SK-N-SH (cell line): ENCODE measurements around the gene PYGB. TPM values are rescaled to one million over a fixed set of nuclear protein-coding genes. Genes with fewer than 3 reads are reported as not detected.

Experiments
- CTCF ChIA-PET: fragments of 300-600, 350-600 bp; formaldehyde crosslinking; extraction: SDS; loops from one replicate; lab custom pipeline; 2021; lab: Yijun Ruan, JAX
- POLR2A ChIA-PET: fragments of 350-600 bp; sonication (Branson Sonifier 250); formaldehyde crosslinking; extraction: SDS; loops from one replicate; lab custom pipeline; 2020; ENCODE audit warnings: antibody characterized with exemption, inconsistent platforms; lab: Yijun Ruan, JAX
- DNase-seq: peaks from one replicate; pipeline ENCODE4 v3.0.0; 2012
- H2AFZ ChIP-seq: fragments of 200-600 bp; sonication (generic); 2 replicates; pipeline ENCODE4 v1.8.1; 2016; ENCODE audit warnings: antibody characterized with exemption, mild to moderate bottlenecking, low read depth
- H3F3A ChIP-seq: fragments of 200-600 bp; sonication (generic); replicated peaks from 2 replicates; pipeline ENCODE3; 2016; ENCODE audit warnings: antibody characterized with exemption, mild to moderate bottlenecking; ENCODE audit not compliant: insufficient read depth
- H3K27ac ChIP-seq, 2 experiments: fragments of 200-500 bp in 1 of 2; fragments of 200-600 bp in 1 of 2; sonication (Bioruptor generic) in 1 of 2; sonication (generic), shearing (Covaris generic) in 1 of 2; 2 replicates each; pipeline versions ENCODE4 v1.5.1 to v1.6.1; 2014 to 2016; ENCODE audit warnings: low read depth in 2 of 2, inconsistent platforms in 1 of 2, low read length in 1 of 2, mild to moderate bottlenecking in 1 of 2, mixed read lengths in 1 of 2
- H3K27me3 ChIP-seq: fragments of 200-600 bp; sonication (generic), shearing (Covaris generic); 2 replicates; pipeline ENCODE4 v1.6.1; 2016; ENCODE audit warnings: mixed run types; ENCODE audit not compliant: insufficient read depth
- H3K36me3 ChIP-seq, 2 experiments: fragments of 200-500 bp in 1 of 2; fragments of 200-600 bp in 1 of 2; sonication (Bioruptor generic) in 1 of 2; sonication (generic) in 1 of 2; replicated peaks in 1 of 2; 2 replicates each; pipeline versions ENCODE3 to v1.5.1; 2014 to 2016; ENCODE audit warnings: low read length in 1 of 2, mild to moderate bottlenecking in 1 of 2; ENCODE audit not compliant: insufficient read depth in 2 of 2, control insufficient read depth in 1 of 2
- H3K4me1 ChIP-seq, 2 experiments: fragments of 200-500 bp in 1 of 2; fragments of 200-600 bp in 1 of 2; sonication (Bioruptor generic) in 1 of 2; sonication (generic), shearing (Covaris generic) in 1 of 2; 2 replicates each; pipeline versions ENCODE4 v1.5.1 to v1.6.1; 2014 to 2016; ENCODE audit warnings: low read depth in 1 of 2, low read length in 1 of 2, mixed run types in 1 of 2; ENCODE audit not compliant: insufficient read depth in 2 of 2, control insufficient read depth in 1 of 2
- H3K4me2 ChIP-seq: fragments of 200-600 bp; sonication (generic), shearing (Covaris generic); 2 replicates; pipeline ENCODE4 v1.6.1; 2017; ENCODE audit warnings: mixed run types
- H3K4me3 ChIP-seq, 2 experiments: fragments of 200-500 bp in 1 of 2; fragments of 200-600 bp in 1 of 2; sonication (Bioruptor generic) in 1 of 2; sonication (generic), shearing (Covaris generic) in 1 of 2; 2 replicates each; pipeline versions ENCODE4 v1.5.1 to v1.8.1; 2014 to 2016; ENCODE audit warnings: low read depth in 2 of 2, inconsistent platforms in 1 of 2, low read length in 1 of 2, mild to moderate bottlenecking in 1 of 2, mixed read lengths in 1 of 2, moderate library complexity in 1 of 2
- H3K79me2 ChIP-seq: fragments of 200-600 bp; sonication (generic); 2 replicates; pipeline ENCODE4 v1.8.1; 2017; ENCODE audit warnings: mild to moderate bottlenecking; ENCODE audit not compliant: insufficient read depth
- H3K9ac ChIP-seq: fragments of 200-600 bp; sonication (generic); 2 replicates; pipeline ENCODE4 v1.6.1; 2017; ENCODE audit warnings: mixed run types
- H3K9me2 ChIP-seq: fragments of 200-600 bp; sonication (generic); 2 replicates; pipeline ENCODE4 v1.6.1; 2017; ENCODE audit warnings: mixed run types
- H3K9me3 ChIP-seq: fragments of 200-600 bp; sonication (generic); 2 replicates; pipeline ENCODE4 v1.6.1; 2017; ENCODE audit warnings: mixed run types, mild to moderate bottlenecking, moderate library complexity
- H4K20me1 ChIP-seq: fragments of 200-600 bp; sonication (generic); 2 replicates; pipeline ENCODE4 v1.6.1; 2017; ENCODE audit warnings: mild to moderate bottlenecking, mixed run types; ENCODE audit not compliant: insufficient read depth
- CHD2 ChIP-seq: fragments of 150-350 bp; IDR thresholded peaks from 2 replicates; pipeline ENCODE4 v1.6.1; 2018; ENCODE audit warnings: low read length; ENCODE audit not compliant: partially characterized antibody
- EP300 ChIP-seq, 2 experiments: IDR thresholded peaks; 2 replicates each; pipeline versions ENCODE4 v1.4.0 to v1.6.1; 2012; ENCODE audit warnings: borderline replicate concordance in 1 of 2, low read depth in 1 of 2, low read length in 1 of 2
- FOSL2 ChIP-seq: IDR thresholded peaks from 2 replicates; pipeline ENCODE4 v1.4.0; 2012; ENCODE audit warnings: low read depth, mild to moderate bottlenecking, moderate library complexity, borderline replicate concordance
- FOXJ3 ChIP-seq: sonication (generic); formaldehyde crosslinking; IDR thresholded peaks from 2 replicates; pipeline ENCODE4 v1.5.1; 2020; ENCODE audit warnings: mild to moderate bottlenecking, missing genetic modification reagents
- FOXM1 ChIP-seq: IDR thresholded peaks from 2 replicates; pipeline ENCODE4 v1.4.0; 2012; ENCODE audit warnings: low read depth, mild to moderate bottlenecking
- GATA2 ChIP-seq: sonication (generic); formaldehyde crosslinking; IDR thresholded peaks from 2 replicates; pipeline ENCODE4 v1.5.0; 2020; ENCODE audit warnings: mild to moderate bottlenecking, missing genetic modification reagents
- JUND ChIP-seq: IDR thresholded peaks from 2 replicates; pipeline ENCODE4 v1.4.0; 2012
- MXI1 ChIP-seq: IDR thresholded peaks from 2 replicates; pipeline ENCODE4 v1.6.1; 2012; ENCODE audit warnings: mild to moderate bottlenecking, low read depth, low read length, improper control_type of control experiment
- NRF1 ChIP-seq: IDR thresholded peaks from 2 replicates; pipeline ENCODE4 v1.6.1; 2012; ENCODE audit warnings: low read depth, mild to moderate bottlenecking, low read length
- RCOR1 ChIP-seq: fragments of 150-350 bp; IDR thresholded peaks from 2 replicates; pipeline ENCODE4 v1.6.1; 2017; ENCODE audit warnings: antibody characterized with exemption, low read length
- REST ChIP-seq: IDR thresholded peaks from 2 replicates; pipeline ENCODE4 v1.6.1; 2012; ENCODE audit warnings: mild to moderate bottlenecking, low read depth, low read length, moderate library complexity
- RXRA ChIP-seq: IDR thresholded peaks from 2 replicates; pipeline ENCODE4 v1.4.0; 2012; ENCODE audit warnings: low read depth, mild to moderate bottlenecking, borderline replicate concordance
- SIN3A ChIP-seq: IDR thresholded peaks from 2 replicates; pipeline ENCODE4 v1.6.1; 2012; ENCODE audit warnings: low read depth, mild to moderate bottlenecking, low read length, moderate library complexity, borderline replicate concordance
- TAF1 ChIP-seq: IDR thresholded peaks from 2 replicates; pipeline ENCODE4 v1.6.1; 2012; ENCODE audit warnings: low read depth, mild to moderate bottlenecking, low read length, moderate library complexity, borderline replicate concordance
- TEAD4 ChIP-seq: IDR thresholded peaks from 2 replicates; pipeline ENCODE4 v1.4.0; 2012; ENCODE audit warnings: mild to moderate bottlenecking, borderline replicate concordance; ENCODE audit not compliant: insufficient read depth
- YY1 ChIP-seq: IDR thresholded peaks from 2 replicates; pipeline ENCODE4 v1.4.0; 2012; ENCODE audit warnings: low read depth, mild to moderate bottlenecking
- whole genome bisulfite sequencing: methylation state at CpG from one replicate; pipeline ENCODE4 v1.1.6; 2017; ENCODE audit warnings: low lambda C conversion rate; 5-methylcytosine and 5-hydroxymethylcytosine counted together
- polyA plus RNA-seq, 3 experiments: library from polyadenylated mRNA; depleted of rRNA; stranded (reverse); fragments of >200 nt; gene quantifications; 2 replicates each; pipeline ENCODE4 v1.2.3, GENCODE V29; 2012
- TF ChIP-seq, protein P1 (sequence below): IDR thresholded peaks from 2 replicates; pipeline ENCODE4 v1.4.0; 2012; ENCODE audit warnings: low read depth
- TF ChIP-seq, protein P2 (sequence below): fragments of 200-600 bp; sonication (generic); IDR thresholded peaks from 2 replicates; pipeline ENCODE4 v1.6.1; 2017; ENCODE audit warnings: antibody characterized with exemption, mild to moderate bottlenecking, moderate library complexity

Gene PYGB
- polyA plus RNA-seq, 1 of the 3 experiments (the other 2 are of a cell fraction), result 35.8 TPM

DNA sequence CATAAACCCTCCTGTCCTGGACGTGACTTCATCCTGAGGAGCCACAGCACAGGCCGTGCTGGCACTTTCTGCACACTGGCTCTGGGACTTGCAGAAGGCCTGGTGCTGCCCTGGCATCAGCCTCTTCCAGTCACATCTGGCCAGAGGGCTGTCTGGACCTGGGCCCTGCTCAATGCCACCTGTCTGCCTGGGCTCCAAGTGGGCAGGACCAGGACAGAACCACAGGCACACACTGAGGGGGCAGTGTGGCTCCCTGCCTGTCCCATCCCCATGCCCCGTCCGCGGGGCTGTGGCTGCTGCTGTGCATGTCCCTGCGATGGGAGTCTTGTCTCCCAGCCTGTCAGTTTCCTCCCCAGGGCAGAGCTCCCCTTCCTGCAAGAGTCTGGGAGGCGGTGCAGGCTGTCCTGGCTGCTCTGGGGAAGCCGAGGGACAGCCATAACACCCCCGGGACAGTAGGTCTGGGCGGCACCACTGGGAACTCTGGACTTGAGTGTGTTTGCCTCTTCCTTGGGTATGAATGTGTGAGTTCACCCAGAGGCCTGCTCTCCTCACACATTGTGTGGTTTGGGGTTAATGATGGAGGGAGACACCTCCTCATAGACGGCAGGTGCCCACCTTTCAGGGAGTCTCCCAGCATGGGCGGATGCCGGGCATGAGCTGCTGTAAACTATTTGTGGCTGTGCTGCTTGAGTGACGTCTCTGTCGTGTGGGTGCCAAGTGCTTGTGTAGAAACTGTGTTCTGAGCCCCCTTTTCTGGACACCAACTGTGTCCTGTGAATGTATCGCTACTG is 22.0 kb upstream of the PYGB start:
- Histone ChIP-seq H3K4me2 (no peak overlapping the region), H3K27ac (peak overlapping the region in 1 of 2 experiments; percentile 77; a peak in 2 of 4 replicates), H3K9me2 (no peaks in the 10 kb centered on the region), H3K27me3 (no peaks in the 10 kb centered on the region), H4K20me1 (no peaks in the 10 kb centered on the region), H2AFZ (no peak overlapping the region), H3K79me2 (no peaks in the 10 kb centered on the region), H3K9me3 (no peaks in the 10 kb centered on the region), H3K4me1 (peaks cover 20 to 35% of the 10 kb centered on the region in 2 experiments; a peak in 3 of 4 replicates), H3K4me3 (no peak overlapping the region), H3K36me3 (peaks cover 0 to 5% of the 10 kb centered on the region in 2 experiments), H3F3A (peaks cover 21% of the 10 kb centered on the region), H3K9ac (no peak overlapping the region)
- peak; percentile 47 for DNase-seq
- CTCF ChIA-PET, result no interaction called here
- TF ChIP-seq MXI1 (no peak), EP300 (IDR thresholded peaks at IDR 0.05; ENCODE audit: borderline replicate concordance in 1 of 2, low read depth in 1 of 2, low read length in 1 of 2) (no peak)
- POLR2A ChIA-PET, result interaction anchor here (1.0 kb wide), 1 partner anchor 15 kb away, joined by 3 read pairs; no protein-coding TSS in a partner anchor
- 91% methylated on average over 10 of the region's 16 CpGs for WGBS

DNA sequence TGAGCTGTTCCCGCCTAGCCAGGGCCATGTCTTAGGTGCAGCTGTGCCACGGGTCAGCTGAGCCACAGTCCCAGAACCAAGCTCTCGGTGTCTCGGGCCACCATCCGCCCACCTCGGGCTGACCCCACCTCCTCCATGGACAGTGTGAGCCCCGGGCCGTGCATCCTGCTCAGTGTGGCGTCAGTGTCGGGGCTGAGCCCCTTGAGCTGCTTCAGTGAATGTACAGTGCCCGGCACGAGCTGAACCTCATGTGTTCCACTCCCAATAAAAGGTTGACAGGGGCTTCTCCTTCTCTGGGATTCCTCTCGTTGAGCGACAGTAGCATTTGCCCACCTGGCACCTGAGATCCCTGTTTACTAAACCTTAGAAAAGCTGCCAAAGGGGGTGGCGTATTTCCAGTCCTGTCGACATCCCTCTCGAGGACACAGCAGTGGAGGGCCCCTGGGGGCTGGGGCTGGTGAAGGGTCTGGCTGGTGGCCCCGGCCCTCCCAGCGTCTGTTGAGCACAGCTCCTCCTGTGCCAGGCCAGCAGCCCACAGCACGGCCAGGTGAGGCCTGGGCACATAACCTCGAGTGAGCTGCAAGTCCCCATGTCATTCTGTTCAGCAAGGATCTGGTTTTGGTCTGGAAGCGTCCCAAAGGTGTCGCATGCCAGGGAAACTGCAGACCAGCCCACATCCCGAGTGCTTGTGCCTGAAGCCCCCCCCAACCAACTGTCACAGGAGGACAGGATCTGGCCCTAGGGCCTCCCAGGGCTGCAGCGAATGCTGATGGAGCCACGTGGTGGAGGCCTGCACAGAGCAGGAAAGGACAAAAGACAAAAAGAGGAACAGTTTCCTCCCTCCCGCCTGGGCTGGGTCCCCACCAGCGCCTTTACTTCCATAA is 21.2 kb upstream of the PYGB start:
- H3K27me3 ChIP-seq, result no peaks in the 10 kb centered on the region
- H3K4me1 ChIP-seq, result peaks cover 20 to 34% of the 10 kb centered on the region in 2 experiments; a peak in 3 of 4 replicates
- peaks cover 21% of the 10 kb centered on the region for H3F3A ChIP-seq
- ChIA-PET CTCF (interaction anchor here (0.5 to 1.4 kb wide), 2 partner anchors 21 to 68 kb away, joined by 3 read pairs; partner anchors contain the start of gene PYGB), POLR2A (interaction anchor here (1.0 to 1.1 kb wide), 2 partner anchors 15 to 21 kb away, joined by 3 read pairs; partner anchors contain the start of gene PYGB)
- H3K4me2 ChIP-seq, result peak overlapping the region; percentile 44
- H4K20me1 ChIP-seq, result no peaks in the 10 kb centered on the region
- WGBS, result 76% methylated on average over 24 of the region's 28 CpGs
- H3K9me3 ChIP-seq, result no peaks in the 10 kb centered on the region
- TF ChIP-seq, protein P1, sequence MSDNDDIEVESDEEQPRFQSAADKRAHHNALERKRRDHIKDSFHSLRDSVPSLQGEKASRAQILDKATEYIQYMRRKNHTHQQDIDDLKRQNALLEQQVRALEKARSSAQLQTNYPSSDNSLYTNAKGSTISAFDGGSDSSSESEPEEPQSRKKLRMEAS, result peak; percentile 67
- TF ChIP-seq REST (no peak), TEAD4 (no peak), CHD2 (no peak), GATA2 (CRISPR knock-in tag) (no peak), MXI1 (peak; percentile 46; the same call in 1 of the 2 replicates), YY1 (no peak), TAF1 (no peak), FOXM1 (no peak), NRF1 (no peak), SIN3A (no peak), JUND (no peak), FOXJ3 (CRISPR knock-in tag) (no peak), FOSL2 (no peak), RXRA (no peak), EP300 (IDR thresholded peaks at IDR 0.05; ENCODE audit: borderline replicate concordance in 1 of 2, low read depth in 1 of 2, low read length in 1 of 2) (0 out of 4 replicates have a peak, but pooled peaks of 1 of the 2 experiments have one; percentile 11), RCOR1 (no peak)
- TF ChIP-seq, protein P2, sequence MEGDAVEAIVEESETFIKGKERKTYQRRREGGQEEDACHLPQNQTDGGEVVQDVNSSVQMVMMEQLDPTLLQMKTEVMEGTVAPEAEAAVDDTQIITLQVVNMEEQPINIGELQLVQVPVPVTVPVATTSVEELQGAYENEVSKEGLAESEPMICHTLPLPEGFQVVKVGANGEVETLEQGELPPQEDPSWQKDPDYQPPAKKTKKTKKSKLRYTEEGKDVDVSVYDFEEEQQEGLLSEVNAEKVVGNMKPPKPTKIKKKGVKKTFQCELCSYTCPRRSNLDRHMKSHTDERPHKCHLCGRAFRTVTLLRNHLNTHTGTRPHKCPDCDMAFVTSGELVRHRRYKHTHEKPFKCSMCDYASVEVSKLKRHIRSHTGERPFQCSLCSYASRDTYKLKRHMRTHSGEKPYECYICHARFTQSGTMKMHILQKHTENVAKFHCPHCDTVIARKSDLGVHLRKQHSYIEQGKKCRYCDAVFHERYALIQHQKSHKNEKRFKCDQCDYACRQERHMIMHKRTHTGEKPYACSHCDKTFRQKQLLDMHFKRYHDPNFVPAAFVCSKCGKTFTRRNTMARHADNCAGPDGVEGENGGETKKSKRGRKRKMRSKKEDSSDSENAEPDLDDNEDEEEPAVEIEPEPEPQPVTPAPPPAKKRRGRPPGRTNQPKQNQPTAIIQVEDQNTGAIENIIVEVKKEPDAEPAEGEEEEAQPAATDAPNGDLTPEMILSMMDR, result no peak
- H3K9ac ChIP-seq, result peak overlapping the region; percentile 35; the same call in 1 of the 2 replicates
- peak overlapping the region; percentile 77 to 84 for H3K27ac ChIP-seq
- H2AFZ ChIP-seq, result no peak overlapping the region
- H3K36me3 ChIP-seq, result peaks cover 0 to 5% of the 10 kb centered on the region in 2 experiments
- no peaks in the 10 kb centered on the region for H3K79me2 ChIP-seq
- no peaks in the 10 kb centered on the region for H3K9me2 ChIP-seq
- peak; percentile 56 for DNase-seq
- no peak overlapping the region for H3K4me3 ChIP-seq
